HEK293 (cell line): ENCODE data around the gene AKAP6.

Experiments used
- CTCF ChIA-PET: fragments of 350-600 bp; formaldehyde crosslinking; extraction: SDS; loops from one replicate; lab custom pipeline; 2021; ENCODE audit warnings: antibody characterized with exemption; lab: Yijun Ruan, JAX
- POLR2A ChIA-PET: fragments of 300-600 bp; formaldehyde crosslinking; extraction: SDS; loops from one replicate; lab custom pipeline; 2020; ENCODE audit warnings: antibody characterized with exemption, inconsistent platforms; lab: Yijun Ruan, JAX
- H3K27ac ChIP-seq: fragments of 200-500 bp; sonication (Bioruptor generic); 2 replicates; pipeline ENCODE4 v1.5.1; 2014; ENCODE audit warnings: low read depth, low read length, control low read depth, inconsistent platforms; ENCODE audit errors: extremely low read depth
- H3K36me3 ChIP-seq, 2 experiments: fragments of 200-500 bp in 1 of 2; sonication (Bioruptor generic) in 1 of 2; 1 replicate in 1 of 2; 2 replicates in 1 of 2; pipeline ENCODE4 v1.5.1; 2014 to 2017; ENCODE audit warnings: inconsistent platforms in 2 of 2, low read length in 2 of 2; ENCODE audit not compliant: control insufficient read depth in 2 of 2, insufficient read depth in 1 of 2
- H3K4me1 ChIP-seq: fragments of 200-500 bp; sonication (Bioruptor generic); 2 replicates; pipeline ENCODE4 v1.5.1; 2014; ENCODE audit warnings: mild to moderate bottlenecking, low read length, inconsistent platforms; ENCODE audit not compliant: control insufficient read depth, insufficient read depth
- H3K4me3 ChIP-seq: 2 replicates; pipeline ENCODE4 v1.5.1; 2011; ENCODE audit warnings: low read depth, mild to moderate bottlenecking, control low read depth, low read length, moderate library complexity
- H3K9me3 ChIP-seq: fragments of 200-500 bp; sonication (Bioruptor generic); 2 replicates; pipeline ENCODE4 v1.5.1; 2014; ENCODE audit warnings: low read depth, low read length, inconsistent platforms; ENCODE audit not compliant: control insufficient read depth, insufficient read depth
- ATF2 ChIP-seq: fragments of 450-650 bp; formaldehyde crosslinking; IDR thresholded peaks from 2 replicates; pipeline ENCODE4 v1.5.1; 2016; ENCODE audit warnings: missing biosample characterization, missing genetic modification characterization, low read depth
- GFI1B ChIP-seq: fragments of 450-650 bp; formaldehyde crosslinking; IDR thresholded peaks from 2 replicates; pipeline ENCODE4 v1.5.1; 2016; ENCODE audit warnings: missing biosample characterization, missing genetic modification characterization
- GLI4 ChIP-seq: fragments of 450-650 bp; formaldehyde crosslinking; IDR thresholded peaks from 2 replicates; pipeline ENCODE4 v1.5.1; 2016; ENCODE audit warnings: missing biosample characterization, missing genetic modification characterization
- HOXD13 ChIP-seq: sonication (generic); formaldehyde crosslinking; IDR thresholded peaks from 2 replicates; pipeline ENCODE4 v1.8.0; 2022; ENCODE audit warnings: missing genetic modification reagents, borderline replicate concordance
- KLF16 ChIP-seq: fragments of 450-650 bp; formaldehyde crosslinking; IDR thresholded peaks from 2 replicates; pipeline ENCODE4 v1.5.1; 2017; ENCODE audit warnings: missing biosample characterization, missing genetic modification characterization
- KLF9 ChIP-seq: fragments of 450-650 bp; formaldehyde crosslinking; IDR thresholded peaks from 2 replicates; pipeline ENCODE4 v1.5.1; 2016; ENCODE audit warnings: missing biosample characterization, missing genetic modification characterization, low read depth
- TRIM28 ChIP-seq: IDR thresholded peaks from 2 replicates; pipeline ENCODE4 v1.6.1; 2011; ENCODE audit warnings: low read length, control low read depth, borderline replicate concordance
- ZFP41 ChIP-seq: fragments of 450-650 bp; formaldehyde crosslinking; IDR thresholded peaks from 2 replicates; pipeline ENCODE4 v1.5.1; 2016; ENCODE audit warnings: missing biosample characterization, missing genetic modification characterization, borderline replicate concordance
- ZNF140 ChIP-seq: fragments of 450-650 bp; formaldehyde crosslinking; IDR thresholded peaks from 2 replicates; pipeline ENCODE4 v1.5.1; 2016; ENCODE audit warnings: missing biosample characterization, missing genetic modification characterization
- ZNF266 ChIP-seq: fragments of 450-650 bp; formaldehyde crosslinking; IDR thresholded peaks from 2 replicates; pipeline ENCODE4 v1.5.1; 2016; ENCODE audit warnings: missing biosample characterization, missing genetic modification characterization, low read depth
- ZNF324 ChIP-seq: fragments of 450-650 bp; formaldehyde crosslinking; IDR thresholded peaks from 2 replicates; pipeline ENCODE4 v1.5.1; 2016; ENCODE audit warnings: missing biosample characterization, missing genetic modification characterization
- ZNF426 ChIP-seq: fragments of 450-650 bp; formaldehyde crosslinking; IDR thresholded peaks from 2 replicates; pipeline ENCODE4 v1.5.1; 2017; ENCODE audit warnings: missing biosample characterization, missing genetic modification characterization, mild to moderate bottlenecking, inconsistent platforms, moderate library complexity
- ZNF433 ChIP-seq: fragments of 450-650 bp; formaldehyde crosslinking; IDR thresholded peaks from 2 replicates; pipeline ENCODE4 v1.5.1; 2016; ENCODE audit warnings: missing biosample characterization, missing genetic modification characterization, low read depth
- ZNF544 ChIP-seq: fragments of 450-650 bp; formaldehyde crosslinking; IDR thresholded peaks from 2 replicates; pipeline ENCODE4 v1.5.0; 2017; ENCODE audit warnings: missing biosample characterization, missing genetic modification characterization
- ZNF626 ChIP-seq: fragments of 450-650 bp; sonication (Bioruptor Pico); formaldehyde crosslinking; IDR thresholded peaks from 2 replicates; pipeline ENCODE4 v1.5.1; 2018; ENCODE audit warnings: missing biosample characterization, missing genetic modification characterization, inconsistent platforms
- ZNF701 ChIP-seq: fragments of 450-650 bp; formaldehyde crosslinking; IDR thresholded peaks from 2 replicates; pipeline ENCODE4 v1.5.1; 2016; ENCODE audit warnings: missing biosample characterization, missing genetic modification characterization
- ZNF791 ChIP-seq: fragments of 450-650 bp; formaldehyde crosslinking; IDR thresholded peaks from 2 replicates; pipeline ENCODE4 v1.5.1; 2016; ENCODE audit warnings: missing biosample characterization, missing genetic modification characterization
- ZNF830 ChIP-seq: fragments of 450-650 bp; IDR thresholded peaks from 2 replicates; pipeline ENCODE4 v1.5.0; 2018; ENCODE audit warnings: missing biosample characterization, missing genetic modification characterization, low read depth, mild to moderate bottlenecking, moderate library complexity
- ZSCAN18 ChIP-seq: fragments of 450-650 bp; formaldehyde crosslinking; IDR thresholded peaks from 2 replicates; pipeline ENCODE4 v1.5.1; 2016; ENCODE audit warnings: missing biosample characterization, missing genetic modification characterization
- TF ChIP-seq, protein P1 (sequence below): fragments of 450-650 bp; formaldehyde crosslinking; IDR thresholded peaks from 2 replicates; pipeline ENCODE4 v1.5.1; 2016; ENCODE audit warnings: missing biosample characterization, missing genetic modification characterization
- TF ChIP-seq, protein P2 (sequence below): fragments of 450-650 bp; formaldehyde crosslinking; IDR thresholded peaks from 2 replicates; pipeline ENCODE4 v1.5.1; 2016; ENCODE audit warnings: missing biosample characterization, missing genetic modification characterization
- TF ChIP-seq, protein P3 (sequence below): fragments of 450-650 bp; formaldehyde crosslinking; IDR thresholded peaks from 2 replicates; pipeline ENCODE4 v1.5.1; 2016; ENCODE audit warnings: missing biosample characterization, missing genetic modification characterization

The AKAP6 gene

DNA sequence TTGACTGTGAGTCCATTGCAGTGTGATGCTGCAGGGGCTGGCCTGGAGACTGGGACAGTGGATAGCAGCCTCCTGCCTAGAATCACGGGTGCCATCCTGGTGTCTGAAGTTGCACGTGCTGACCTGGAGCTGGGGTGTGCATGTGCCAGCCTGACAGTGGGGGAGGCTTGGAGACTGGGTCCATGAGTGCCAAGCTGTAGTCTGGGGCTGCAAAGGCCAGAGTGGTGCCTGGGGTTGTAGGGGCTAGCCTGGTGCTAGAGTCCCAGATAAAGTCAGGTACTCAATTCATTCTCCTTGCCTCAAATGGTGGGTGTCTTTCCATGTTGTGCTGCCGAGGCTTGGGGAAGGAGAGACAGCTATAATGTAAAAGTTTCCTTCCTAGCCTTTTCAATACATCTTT, 427.7 kb downstream of the AKAP6 start:
- POLR2A ChIA-PET = no interaction called here
- no peaks in the 10 kb centered on the region for H3K4me1 ChIP-seq
- H3K27ac ChIP-seq = no peak overlapping the region
- H3K9me3 ChIP-seq = no peaks in the 10 kb centered on the region
- H3K36me3 ChIP-seq = no peaks in the 10 kb centered on the region
- TF ChIP-seq, protein P1, sequence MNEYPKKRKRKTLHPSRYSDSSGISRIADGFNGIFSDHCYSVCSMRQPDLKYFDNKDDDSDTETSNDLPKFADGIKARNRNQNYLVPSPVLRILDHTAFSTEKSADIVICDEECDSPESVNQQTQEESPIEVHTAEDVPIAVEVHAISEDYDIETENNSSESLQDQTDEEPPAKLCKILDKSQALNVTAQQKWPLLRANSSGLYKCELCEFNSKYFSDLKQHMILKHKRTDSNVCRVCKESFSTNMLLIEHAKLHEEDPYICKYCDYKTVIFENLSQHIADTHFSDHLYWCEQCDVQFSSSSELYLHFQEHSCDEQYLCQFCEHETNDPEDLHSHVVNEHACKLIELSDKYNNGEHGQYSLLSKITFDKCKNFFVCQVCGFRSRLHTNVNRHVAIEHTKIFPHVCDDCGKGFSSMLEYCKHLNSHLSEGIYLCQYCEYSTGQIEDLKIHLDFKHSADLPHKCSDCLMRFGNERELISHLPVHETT (tag by site-specific recombination) = no peak
- no peak for TF ChIP-seq ZNF544 (tag by site-specific recombination)
- TF ChIP-seq GFI1B = no peak
- TF ChIP-seq KLF9 (tag by site-specific recombination) = no peak
- no peak for TF ChIP-seq ZNF791 (tag by site-specific recombination)
- TF ChIP-seq ZSCAN18 (tag by site-specific recombination) = no peak
- TF ChIP-seq TRIM28 = no peak
- TF ChIP-seq ZNF433 (tag by site-specific recombination) = no peak
- TF ChIP-seq ZNF324 (tag by site-specific recombination) = no peak
- no peak for TF ChIP-seq ZFP41 (tag by site-specific recombination)
- no peak for TF ChIP-seq ZNF266
- TF ChIP-seq ATF2 = no peak
- no peak for TF ChIP-seq KLF16 (tag by site-specific recombination)
- no peak for TF ChIP-seq ZNF140
- no peak for TF ChIP-seq ZNF830 (tag by site-specific recombination)
- TF ChIP-seq, protein P2, sequence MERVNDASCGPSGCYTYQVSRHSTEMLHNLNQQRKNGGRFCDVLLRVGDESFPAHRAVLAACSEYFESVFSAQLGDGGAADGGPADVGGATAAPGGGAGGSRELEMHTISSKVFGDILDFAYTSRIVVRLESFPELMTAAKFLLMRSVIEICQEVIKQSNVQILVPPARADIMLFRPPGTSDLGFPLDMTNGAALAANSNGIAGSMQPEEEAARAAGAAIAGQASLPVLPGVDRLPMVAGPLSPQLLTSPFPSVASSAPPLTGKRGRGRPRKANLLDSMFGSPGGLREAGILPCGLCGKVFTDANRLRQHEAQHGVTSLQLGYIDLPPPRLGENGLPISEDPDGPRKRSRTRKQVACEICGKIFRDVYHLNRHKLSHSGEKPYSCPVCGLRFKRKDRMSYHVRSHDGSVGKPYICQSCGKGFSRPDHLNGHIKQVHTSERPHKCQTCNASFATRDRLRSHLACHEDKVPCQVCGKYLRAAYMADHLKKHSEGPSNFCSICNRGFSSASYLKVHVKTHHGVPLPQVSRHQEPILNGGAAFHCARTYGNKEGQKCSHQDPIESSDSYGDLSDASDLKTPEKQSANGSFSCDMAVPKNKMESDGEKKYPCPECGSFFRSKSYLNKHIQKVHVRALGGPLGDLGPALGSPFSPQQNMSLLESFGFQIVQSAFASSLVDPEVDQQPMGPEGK (tag by site-specific recombination) = no peak
- no peak for TF ChIP-seq GLI4 (tag by site-specific recombination)
- TF ChIP-seq HOXD13 (CRISPR knock-in tag) = no peak
- TF ChIP-seq ZNF426 (tag by site-specific recombination) = no peak
- no peak overlapping the region for H3K4me3 ChIP-seq
- CTCF ChIA-PET = interaction anchor here (0.6 kb wide), 1 partner anchor 294 kb away, joined by 3 read pairs; no protein-coding TSS in a partner anchor

DNA sequence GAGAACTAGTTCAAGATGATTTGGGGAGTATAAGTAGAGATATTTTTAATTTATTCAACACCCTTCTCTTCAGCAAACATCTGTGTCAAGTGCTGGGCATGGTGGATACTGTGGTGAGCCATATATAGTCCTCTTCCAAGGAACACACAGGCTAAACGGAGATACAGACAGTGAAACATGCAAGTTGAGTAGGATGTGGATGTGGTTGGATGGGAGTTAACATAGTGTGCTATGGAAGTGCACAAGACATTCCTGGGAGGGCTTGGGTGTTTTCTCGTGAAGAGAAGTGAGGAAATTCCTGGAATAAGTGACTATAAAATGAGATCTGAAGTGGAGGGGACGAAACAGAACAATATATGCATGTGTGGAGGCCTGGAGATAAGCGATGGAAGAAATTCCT, 428.5 kb downstream of the AKAP6 start:
- H3K4me1 ChIP-seq = no peaks in the 10 kb centered on the region
- TF ChIP-seq ZNF626 (tag by site-specific recombination) = no peak
- TF ChIP-seq, protein P3, sequence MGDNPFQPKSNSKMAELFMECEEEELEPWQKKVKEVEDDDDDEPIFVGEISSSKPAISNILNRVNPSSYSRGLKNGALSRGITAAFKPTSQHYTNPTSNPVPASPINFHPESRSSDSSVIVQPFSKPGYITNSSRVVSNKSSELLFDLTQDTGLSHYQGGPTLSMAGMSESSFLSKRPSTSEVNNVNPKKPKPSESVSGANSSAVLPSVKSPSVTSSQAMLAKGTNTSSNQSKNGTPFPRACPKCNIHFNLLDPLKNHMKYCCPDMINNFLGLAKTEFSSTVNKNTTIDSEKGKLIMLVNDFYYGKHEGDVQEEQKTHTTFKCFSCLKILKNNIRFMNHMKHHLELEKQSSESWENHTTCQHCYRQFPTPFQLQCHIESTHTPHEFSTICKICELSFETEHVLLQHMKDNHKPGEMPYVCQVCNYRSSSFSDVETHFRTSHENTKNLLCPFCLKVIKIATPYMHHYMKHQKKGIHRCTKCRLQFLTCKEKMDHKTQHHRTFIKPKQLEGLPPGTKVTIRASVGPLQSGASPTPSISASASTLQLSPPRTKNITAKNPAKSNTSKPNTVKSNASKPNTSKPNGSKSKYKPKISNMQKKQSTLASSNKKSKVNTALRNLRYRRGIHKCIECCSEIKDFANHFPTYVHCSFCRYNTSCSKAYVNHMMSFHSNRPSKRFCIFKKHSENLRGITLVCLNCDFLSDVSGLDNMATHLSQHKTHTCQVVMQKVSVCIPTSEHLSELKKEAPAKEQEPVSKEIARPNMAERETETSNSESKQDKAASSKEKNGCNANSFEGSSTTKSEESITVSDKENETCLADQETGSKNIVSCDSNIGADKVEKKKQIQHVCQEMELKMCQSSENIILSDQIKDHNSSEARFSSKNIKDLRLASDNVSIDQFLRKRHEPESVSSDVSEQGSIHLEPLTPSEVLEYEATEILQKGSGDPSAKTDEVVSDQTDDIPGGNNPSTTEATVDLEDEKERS (tag by site-specific recombination) = no peak
- no peak for TF ChIP-seq ZNF701 (tag by site-specific recombination)
- TF ChIP-seq, all 188 proteins: peak for 0
- no peaks in the 10 kb centered on the region for H3K9me3 ChIP-seq
- H3K27ac ChIP-seq = no peak overlapping the region
- POLR2A ChIA-PET = no interaction called here
- no peaks in the 10 kb centered on the region for H3K36me3 ChIP-seq
- H3K4me3 ChIP-seq = no peak overlapping the region
- CTCF ChIA-PET = no interaction called here
